Daoy (cell line): ENCODE results near the gene TMEM178A. TPM values are rescaled to one million over a fixed set of nuclear protein-coding genes. Genes with fewer than 3 reads are reported as not detected.

Experiments
- DNase-seq: peaks from one replicate; pipeline ENCODE4 v3.0.0-alpha.2; 2015; ENCODE audit warnings: low read depth
- total RNA-seq: library from RNA; depleted of rRNA; stranded (reverse); fragments of >200 nt; shearing (Covaris generic); gene quantifications from 2 replicates; pipeline ENCODE4 v1.2.3, GENCODE V29; 2014

The TMEM178A gene
- total RNA-seq, 1 experiment from 2014 or later = 1.4 TPM

GRCh38 chr2:39676342-39676741 lies 10.6 kb downstream of the TMEM178A start:
- DNase-seq = no peak

- no peak for DNase-seq
These were observed 12.5 kb downstream of the TMEM178A start for GRCh38 chr2:39678170-39678569.

- no peak for DNase-seq
These were observed 14.1 kb downstream of the TMEM178A start for GRCh38 chr2:39679805-39680204.

GRCh38 chr2:39682066-39682692 lies 16.5 kb downstream of the TMEM178A start:
- no peak for DNase-seq

GRCh38 chr2:39683022-39683699 lies 17.4 kb downstream of the TMEM178A start:
- no peak for DNase-seq

- no peak for DNase-seq
These were observed 18.7 kb downstream of the TMEM178A start for GRCh38 chr2:39684464-39684863.

GRCh38 chr2:39685126-39685525 lies 19.4 kb downstream of the TMEM178A start:
- DNase-seq = no peak

GRCh38 chr2:39686456-39686855 lies 20.7 kb downstream of the TMEM178A start:
- no peak for DNase-seq

- no peak for DNase-seq
These were observed 22.5 kb downstream of the TMEM178A start for GRCh38 chr2:39688181-39688580.

- no peak for DNase-seq
These were observed 23.6 kb downstream of the TMEM178A start for GRCh38 chr2:39689272-39689841.

- no peak for DNase-seq
These were observed 24.2 kb downstream of the TMEM178A start for GRCh38 chr2:39689876-39690275.

- no peak for DNase-seq
These were observed 27.5 kb downstream of the TMEM178A start for GRCh38 chr2:39693245-39693644.

- DNase-seq = peak; percentile 82
These were observed 30.4 kb downstream of the TMEM178A start for GRCh38 chr2:39696101-39696553.

GRCh38 chr2:39696838-39697237 lies 31.1 kb downstream of the TMEM178A start:
- peak; percentile 44 for DNase-seq

GRCh38 chr2:39697454-39697853 lies 31.7 kb downstream of the TMEM178A start:
- peak; percentile 13 for DNase-seq

GRCh38 chr2:39701137-39701536 lies 35.4 kb downstream of the TMEM178A start:
- no peak for DNase-seq

- DNase-seq = no peak
These were observed 37.6 kb downstream of the TMEM178A start for GRCh38 chr2:39703181-39703872.

- no peak for DNase-seq
These were observed 38.8 kb downstream of the TMEM178A start for GRCh38 chr2:39704540-39704939.

GRCh38 chr2:39705638-39706037 lies 39.9 kb downstream of the TMEM178A start:
- no peak for DNase-seq

- no peak for DNase-seq
These were observed 40.6 kb downstream of the TMEM178A start for GRCh38 chr2:39706312-39706711.

- DNase-seq = no peak
These were observed 41.2 kb downstream of the TMEM178A start for GRCh38 chr2:39706945-39707344.

GRCh38 chr2:39708003-39708402 lies 42.3 kb downstream of the TMEM178A start:
- no peak for DNase-seq

GRCh38 chr2:39710807-39711206 lies 45.1 kb downstream of the TMEM178A start:
- DNase-seq = no peak
